ENCODE data around the gene MYADML2. TPM values are rescaled to one million over a fixed set of nuclear protein-coding genes. Genes with fewer than 3 reads are reported as not detected.

Gene MYADML2
- total and polyA plus RNA-seq, 10 of the 15 experiments (the other 5 are each of a cell fraction or from before 2014, with no cell fraction given), result not detected

GRCh38 chr17:81958633-81959342 lies 11.8 kb upstream of the MYADML2 start:
- Histone ChIP-seq H3K79me2 (ENCODE audit: control insufficient read depth, insufficient read depth, low read length) (no peaks in the 10 kb centered on the region), H4K20me1 (ENCODE audit: control insufficient read depth, insufficient read depth) (no peaks in the 10 kb centered on the region), H3K27ac (ENCODE audit: control insufficient read depth, insufficient read depth) (no peak overlapping the region), H3K4me3 (no peak overlapping the region), H3K27me3 (replicated peaks in 1 of 2; ENCODE audit: control insufficient read depth in 2 of 2, insufficient read depth in 2 of 2, low read length in 1 of 2) (peaks cover 8 to 20% of the 10 kb centered on the region in 2 experiments), H3K9ac (ENCODE audit: control insufficient read depth, insufficient read depth, low read length) (no peak overlapping the region), H3K9me3 (replicated peaks; ENCODE audit: control insufficient read depth, insufficient read depth, low read length) (no peaks in the 10 kb centered on the region), H3K4me2 (ENCODE audit: control insufficient read depth, insufficient read depth) (no peak overlapping the region), H2AFZ (ENCODE audit: control insufficient read depth, low read depth, low read length) (no peak overlapping the region), H3K36me3 (ENCODE audit: control insufficient read depth in 2 of 2, insufficient read depth in 2 of 2, low read length in 1 of 2) (no peaks in the 10 kb centered on the region), H3K4me1 (ENCODE audit: control insufficient read depth, insufficient read depth, low read length) (no peaks in the 10 kb centered on the region)
- BruUV-seq (replicated peaks), result no TSS peak
- TF ChIP-seq BCL11A (IDR thresholded peaks at IDR 0.05; ENCODE audit: low read depth, low read length), result no peak
- TF ChIP-seq EZH2 (IDR thresholded peaks at IDR 0.05; ENCODE audit: borderline replicate concordance, control insufficient read depth, low read depth, low read length), result no peak
- no peak for TF ChIP-seq RELB (IDR thresholded peaks at IDR 0.05; ENCODE audit: low read depth)
- no peak for TF ChIP-seq DPF2 (IDR thresholded peaks at IDR 0.05)
- TF ChIP-seq ASH2L (IDR thresholded peaks at IDR 0.05; ENCODE audit: borderline replicate concordance, low read depth), result no peak
- no peak for TF ChIP-seq KAT2A (conservative IDR thresholded peaks at IDR 0.05; ENCODE audit: control insufficient read depth, low read depth, low read length)
- no peak for TF ChIP-seq MAX (IDR thresholded peaks at IDR 0.05; ENCODE audit: low read depth, low read length)
- no peak for TF ChIP-seq YY1 (IDR thresholded peaks at IDR 0.05; ENCODE audit: low read depth, low read length)
- no peak for TF ChIP-seq MLLT1 (IDR thresholded peaks at IDR 0.05)
- TF ChIP-seq PAX8 (IDR thresholded peaks at IDR 0.05), result no peak
- in situ Hi-C loops (cut with MboI) (no loop called here), intact Hi-C loops (cut with micrococcal nuclease; ENCODE audit: unreplicated experiment) (loop anchor here (1.0 kb wide), 2 partner anchors 63 to 196 kb away; no protein-coding TSS in a partner anchor)
- 68% methylated on average over 15 of the region's 15 CpGs for WGBS (ENCODE audit: insufficient coverage, insufficient replicate concordance, low lambda C conversion rate, missing lambda C conversion rate)
- ATAC-seq (no peak), DNase-seq (ENCODE audit: low read depth, low spot score) (no peak), FAIRE-seq (no peak)
- POLR2A ChIA-PET, result interaction anchor here (1.0 to 1.6 kb wide), 2 partner anchors 63 to 71 kb away, joined by 3 to 8 read pairs; no protein-coding TSS in a partner anchor
- CTCF ChIA-PET, result interaction anchor here (0.7 to 2.3 kb wide), 18 partner anchors 8 to 196 kb away, joined by 3 to 89 read pairs (median 4); partner anchors contain the start of genes CENPX, DCXR, LRRC45 and MAFG
- RAD21 ChIA-PET (ENCODE audit: unreplicated experiment), result interaction anchor here (0.7 to 3.0 kb wide), 15 partner anchors 9 to 204 kb away, joined by 3 to 68 read pairs (median 4); partner anchors contain the start of genes CENPX, DCXR, LRRC45 and RAC3
- SMC1A ChIA-PET (ENCODE audit: uncharacterized antibody, unreplicated experiment), result interaction anchor here (0.9 to 1.3 kb wide), 5 partner anchors 16 to 196 kb away, joined by 4 to 8 read pairs (median 4); partner anchors contain the start of genes CENPX and LRRC45

Data from GM12878 (cell line).